ENCODE measurements around the gene CEMP1. TPM values are rescaled to one million over a fixed set of nuclear protein-coding genes. Genes with fewer than 3 reads are reported as not detected.

CEMP1 gene
- total and polyA plus RNA-seq, 10 of the 15 experiments (the other 5 are each of a cell fraction or from before 2014, with no cell fraction given): 0.05 to 8.2 (median 1.5) TPM; not detected in 5

- RAD21 ChIA-PET (ENCODE audit: unreplicated experiment): interaction anchor here (0.7 kb wide), 1 partner anchor 452 kb away, joined by 3 read pairs; no protein-coding TSS in a partner anchor
- no peak for DNase-seq (ENCODE audit: low read depth, low spot score)
- Histone ChIP-seq H3K9ac (ENCODE audit: control insufficient read depth, insufficient read depth, low read length) (peak overlapping the region; percentile 93), H3K79me2 (ENCODE audit: control insufficient read depth, insufficient read depth, low read length) (peaks cover 56% of the 10 kb centered on the region), H3K4me1 (ENCODE audit: control insufficient read depth, insufficient read depth, low read length) (peaks cover 16% of the 10 kb centered on the region), H3K27me3 (replicated peaks in 1 of 2; ENCODE audit: control insufficient read depth in 2 of 2, insufficient read depth in 2 of 2, low read length in 1 of 2) (no peaks in the 10 kb centered on the region), H3K4me3 (peak overlapping the region; percentile 75), H3K36me3 (ENCODE audit: control insufficient read depth in 2 of 2, insufficient read depth in 2 of 2, low read length in 1 of 2) (peaks cover 6 to 13% of the 10 kb centered on the region in 2 experiments; a peak in 3 of 4 replicates), H2AFZ (ENCODE audit: control insufficient read depth, low read depth, low read length) (no peak overlapping the region), H3K9me3 (replicated peaks; ENCODE audit: control insufficient read depth, insufficient read depth, low read length) (no peaks in the 10 kb centered on the region), H4K20me1 (ENCODE audit: control insufficient read depth, insufficient read depth) (peaks cover 6% of the 10 kb centered on the region; the same call in 1 of the 2 replicates), H3K27ac (ENCODE audit: control insufficient read depth, insufficient read depth) (peak overlapping the region; percentile 69), H3K4me2 (ENCODE audit: control insufficient read depth, insufficient read depth) (peak overlapping the region; percentile 64)
- FAIRE-seq: no peak
- WGBS (ENCODE audit: insufficient coverage, insufficient replicate concordance, low lambda C conversion rate, missing lambda C conversion rate): 16% methylated on average over 14 of the region's 14 CpGs
- CTCF ChIA-PET: interaction anchor here (0.8 to 1.6 kb wide), 3 partner anchors 8 to 85 kb away, joined by 3 to 7 read pairs (median 4); partner anchors contain the start of gene CCNF
- in situ Hi-C loops (cut with MboI) (no loop called here), intact Hi-C loops (cut with micrococcal nuclease; ENCODE audit: unreplicated experiment) (no loop called here)
- POLR2A ChIA-PET: interaction anchor here (0.6 to 2.4 kb wide), 4 partner anchors 8 to 27 kb away, joined by 4 to 8 read pairs (median 5); partner anchors contain the start of gene PDPK1
- no peak for ATAC-seq
- SMC1A ChIA-PET (ENCODE audit: uncharacterized antibody, unreplicated experiment): no interaction called here
- BruUV-seq (replicated peaks): no TSS peak
- no peak for TF ChIP-seq FOS (IDR thresholded peaks at IDR 0.05; ENCODE audit: borderline replicate concordance, extremely low read depth, insufficient read length)
- TF ChIP-seq SUZ12 (IDR thresholded peaks at IDR 0.05; ENCODE audit: unreplicated experiment): no peak
- peak; percentile 76 for TF ChIP-seq PKNOX1 (IDR thresholded peaks at IDR 0.05)
- no peak for TF ChIP-seq BHLHE40 (IDR thresholded peaks at IDR 0.05; ENCODE audit: borderline replicate concordance in 1 of 2, low read depth in 2 of 2, low read length in 1 of 2)
- no peak for TF ChIP-seq EP300 (IDR thresholded peaks at IDR 0.05; ENCODE audit: borderline replicate concordance in 1 of 2, control insufficient read depth in 1 of 2, low read depth in 2 of 2, low read length in 2 of 2)
- TF ChIP-seq MEF2B (IDR thresholded peaks at IDR 0.05; ENCODE audit: partially characterized antibody, poor library complexity, severe bottlenecking): no peak
- TF ChIP-seq, protein P1, sequence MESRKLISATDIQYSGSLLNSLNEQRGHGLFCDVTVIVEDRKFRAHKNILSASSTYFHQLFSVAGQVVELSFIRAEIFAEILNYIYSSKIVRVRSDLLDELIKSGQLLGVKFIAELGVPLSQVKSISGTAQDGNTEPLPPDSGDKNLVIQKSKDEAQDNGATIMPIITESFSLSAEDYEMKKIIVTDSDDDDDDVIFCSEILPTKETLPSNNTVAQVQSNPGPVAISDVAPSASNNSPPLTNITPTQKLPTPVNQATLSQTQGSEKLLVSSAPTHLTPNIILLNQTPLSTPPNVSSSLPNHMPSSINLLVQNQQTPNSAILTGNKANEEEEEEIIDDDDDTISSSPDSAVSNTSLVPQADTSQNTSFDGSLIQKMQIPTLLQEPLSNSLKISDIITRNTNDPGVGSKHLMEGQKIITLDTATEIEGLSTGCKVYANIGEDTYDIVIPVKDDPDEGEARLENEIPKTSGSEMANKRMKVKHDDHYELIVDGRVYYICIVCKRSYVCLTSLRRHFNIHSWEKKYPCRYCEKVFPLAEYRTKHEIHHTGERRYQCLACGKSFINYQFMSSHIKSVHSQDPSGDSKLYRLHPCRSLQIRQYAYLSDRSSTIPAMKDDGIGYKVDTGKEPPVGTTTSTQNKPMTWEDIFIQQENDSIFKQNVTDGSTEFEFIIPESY (IDR thresholded peaks at IDR 0.05): no peak
- no peak for TF ChIP-seq NKRF (conservative IDR thresholded peaks at IDR 0.05)
Measured at GRCh38 chr16:2515180-2515851, 15.9 kb downstream of the CEMP1 start.
